GM21360 (cell line): ENCODE measurements around the gene ZNF365.
"Not testable (repeated sequence)": the region's sequence is repeated elsewhere in the genome, so short reads cannot be mapped to it uniquely, and the experiment has no call there.

Source experiments
- ATAC-seq: cut with Tn5 transposase; IDR thresholded peaks from one replicate; pipeline ENCODE4 v1.9.1; 2021; ENCODE audit warnings: mild to moderate bottlenecking, moderate library complexity; ENCODE audit not compliant: unreplicated experiment

Gene ZNF365

DNA sequence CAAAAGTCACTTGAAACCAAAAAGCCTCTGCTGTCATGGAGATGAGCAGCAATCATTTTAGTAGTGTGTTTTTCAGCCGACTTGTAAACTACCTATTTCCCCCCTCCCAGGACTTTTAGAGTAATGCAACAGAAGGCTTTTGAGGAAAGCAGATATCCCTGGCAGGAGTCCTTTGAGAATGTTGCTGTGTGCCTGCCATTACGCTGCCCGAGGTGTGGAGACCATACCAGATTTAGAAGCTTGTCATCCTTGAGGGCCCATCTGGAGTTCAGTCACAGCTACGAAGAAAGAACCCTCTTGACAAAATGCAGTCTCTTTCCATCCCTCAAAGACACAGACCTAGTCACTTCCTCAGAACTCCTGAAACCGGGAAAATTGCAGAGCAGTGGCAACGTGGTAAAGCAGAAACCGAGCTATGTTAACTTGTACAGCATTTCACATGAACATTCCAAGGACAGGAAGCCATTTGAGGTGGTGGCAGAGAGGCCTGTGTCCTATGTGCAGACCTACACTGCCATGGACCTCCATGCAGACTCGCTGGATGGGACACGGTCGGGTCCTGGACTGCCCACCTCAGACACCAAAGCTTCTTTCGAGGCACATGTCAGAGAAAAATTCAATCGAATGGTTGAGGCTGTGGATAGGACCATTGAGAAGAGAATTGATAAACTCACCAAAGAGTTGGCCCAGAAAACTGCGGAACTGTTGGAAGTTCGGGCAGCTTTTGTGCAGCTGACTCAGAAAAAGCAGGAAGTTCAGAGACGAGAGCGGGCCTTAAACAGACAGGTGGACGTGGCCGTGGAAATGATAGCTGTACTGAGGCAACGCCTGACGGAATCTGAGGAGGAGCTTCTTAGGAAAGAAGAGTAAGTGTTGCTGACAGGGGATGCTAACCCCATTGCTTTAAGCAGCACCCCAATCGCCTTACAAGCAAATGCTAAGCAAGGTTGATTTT lies 2.2 kb downstream of the ZNF365 start:
- no peak for ATAC-seq

GRCh38 chr10:62377026-62377415 lies 2.9 kb downstream of the ZNF365 start:
- ATAC-seq, result no peak

DNA sequence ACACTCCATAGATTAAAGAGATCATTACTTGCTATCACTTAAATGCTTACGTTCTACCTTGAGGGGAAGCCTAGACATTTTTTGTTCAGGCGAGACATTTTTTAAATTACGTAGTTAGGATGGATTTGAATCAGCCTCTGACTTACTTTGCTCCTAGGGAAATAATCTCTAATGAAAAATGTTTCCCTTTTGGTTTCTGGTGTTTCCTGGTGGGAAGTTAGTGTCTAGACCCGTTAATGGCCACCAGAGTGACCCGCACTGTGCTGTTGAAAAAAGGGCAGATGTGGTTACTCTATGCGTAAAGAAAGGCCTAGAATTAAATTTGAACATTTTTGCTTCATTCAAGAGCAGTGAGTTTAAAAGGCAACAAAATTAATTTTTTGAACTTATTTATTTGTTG lies 3.8 kb downstream of the ZNF365 start:
- no peak for ATAC-seq

DNA sequence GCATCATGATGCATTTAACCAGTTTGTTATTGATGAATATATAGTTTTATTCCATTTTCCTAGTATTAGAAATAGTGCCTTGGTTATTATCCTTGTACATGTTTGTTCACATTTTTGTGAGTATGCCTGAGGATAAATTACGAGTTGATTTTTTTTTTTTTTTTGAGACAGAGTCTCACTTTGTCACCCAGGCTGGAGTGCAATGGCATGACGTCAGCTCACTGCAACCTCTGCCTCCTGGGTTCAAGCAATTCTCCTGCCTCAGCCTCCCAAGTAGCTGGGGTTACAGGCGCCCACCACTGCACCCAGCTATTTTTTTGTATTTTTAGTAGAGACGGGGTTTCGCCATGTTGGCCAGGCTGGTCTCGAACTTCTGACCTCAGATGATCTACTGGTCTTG lies 4.7 kb downstream of the ZNF365 start:
- not testable (repeated sequence) for ATAC-seq

GRCh38 chr10:62379394-62379793 lies 5.2 kb downstream of the ZNF365 start:
- ATAC-seq, result no peak

- ATAC-seq, result no peak
Observed at GRCh38 chr10:62380016-62380415, 5.8 kb downstream of the ZNF365 start.

- no peak for ATAC-seq
Observed at GRCh38 chr10:62381385-62382102, 7.4 kb downstream of the ZNF365 start.

DNA sequence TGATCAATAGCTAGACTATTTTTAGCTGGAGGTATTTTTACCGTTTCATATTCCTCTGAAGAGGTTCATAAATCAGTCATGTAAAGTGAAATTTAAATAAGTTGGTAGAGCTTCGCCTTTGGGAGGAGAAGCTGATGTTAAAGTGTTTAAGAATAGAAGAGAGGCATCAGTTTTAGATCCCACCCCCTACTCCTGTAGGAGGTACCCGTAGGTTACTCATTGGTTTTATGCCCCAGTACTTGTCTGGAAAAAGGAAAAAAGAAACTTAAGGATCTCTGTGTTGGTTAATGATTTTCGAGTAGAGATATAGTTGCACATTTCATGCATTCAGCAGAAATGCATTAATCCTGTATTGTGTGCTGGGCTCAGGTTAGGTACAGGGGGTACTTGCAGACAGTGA lies 8.7 kb downstream of the ZNF365 start:
- ATAC-seq, result no peak

- peak; percentile 75 for ATAC-seq
Observed at GRCh38 chr10:62384057-62384446, 9.9 kb downstream of the ZNF365 start.

- ATAC-seq, result no peak
Observed at GRCh38 chr10:62384447-62385081, 10.4 kb downstream of the ZNF365 start.

- ATAC-seq, result no peak
Observed at GRCh38 chr10:62386356-62387320, 12.5 kb downstream of the ZNF365 start.

- no peak for ATAC-seq
Observed at GRCh38 chr10:62388328-62388727, 14.2 kb downstream of the ZNF365 start.

GRCh38 chr10:62390497-62391176 lies 16.5 kb downstream of the ZNF365 start:
- no peak for ATAC-seq

- no peak for ATAC-seq
Observed at GRCh38 chr10:62393237-62393636, 19.1 kb downstream of the ZNF365 start.

GRCh38 chr10:62394556-62395018 lies 20.4 kb downstream of the ZNF365 start:
- no peak for ATAC-seq

DNA sequence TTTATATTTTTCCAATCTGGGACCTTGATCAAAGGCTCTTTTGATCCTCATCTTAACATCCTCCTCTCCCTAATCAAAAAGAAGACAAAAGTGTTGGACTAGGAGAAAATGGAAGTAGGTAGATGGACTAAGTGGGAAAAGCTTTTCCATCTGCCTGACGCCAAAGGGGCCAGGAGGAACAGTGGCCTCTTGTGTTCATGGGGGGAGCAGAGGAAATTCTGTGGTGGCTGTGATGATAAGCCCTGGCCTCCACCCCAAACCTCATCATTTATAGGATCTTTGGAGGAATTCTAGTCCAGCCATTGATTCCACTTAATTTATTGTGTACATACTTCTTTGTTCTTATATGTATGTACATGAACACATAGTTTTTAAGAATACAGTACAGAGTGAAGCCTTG lies 21.7 kb downstream of the ZNF365 start:
- ATAC-seq, result no peak

DNA sequence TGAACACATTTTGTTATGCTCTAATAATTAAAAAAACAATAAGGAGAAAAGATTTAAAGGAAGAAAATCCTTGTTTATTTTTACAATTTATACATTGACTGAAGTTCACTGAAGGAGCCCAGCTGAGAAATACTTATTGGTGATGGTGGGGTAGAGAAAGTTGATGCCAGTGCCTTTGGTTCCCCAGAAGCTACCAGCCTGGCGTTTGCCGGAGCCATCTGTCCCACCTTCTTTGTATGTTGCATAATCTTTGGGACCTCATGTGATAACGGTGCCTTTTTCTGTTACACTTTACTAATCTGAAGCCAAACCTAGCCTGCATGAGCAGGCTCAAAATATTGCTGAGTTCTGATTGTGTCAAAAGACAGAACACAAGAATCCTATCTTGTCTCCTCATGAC lies 22.7 kb downstream of the ZNF365 start:
- no peak for ATAC-seq

GRCh38 chr10:62399211-62399610 lies 25.0 kb downstream of the ZNF365 start:
- no peak for ATAC-seq

GRCh38 chr10:62402508-62402907 lies 28.3 kb downstream of the ZNF365 start:
- ATAC-seq, result no peak

DNA sequence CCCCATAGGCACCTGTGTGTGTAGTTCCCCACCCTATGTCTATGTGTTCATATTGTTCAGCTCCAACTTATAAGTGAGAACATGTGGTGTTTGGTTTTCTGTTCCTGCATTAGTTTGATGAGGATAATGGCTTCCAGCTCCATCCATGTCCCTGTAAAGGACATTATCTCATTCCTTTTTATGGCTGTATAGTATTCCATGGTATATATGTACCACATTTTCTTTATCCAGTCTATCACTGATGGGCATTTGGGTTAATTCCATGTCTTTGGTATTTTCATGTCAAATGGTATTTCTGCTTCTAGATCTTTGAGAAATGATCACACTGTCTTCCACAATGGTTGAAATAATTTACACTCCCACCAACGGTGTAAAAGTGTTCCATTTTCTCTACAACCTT lies 36.4 kb downstream of the ZNF365 start:
- not testable (repeated sequence) for ATAC-seq
